Measurements from ENCODE around the gene PSMD1.

GRCh38 chr2:231172025-231172424, 115.4 kb downstream of the PSMD1 start:
- TF ChIP-seq CTCF (conservative IDR thresholded peaks at IDR 0.05; ENCODE audit: low read depth in 2 of 2): no peak
- no peak for TF ChIP-seq POLR2AphosphoS5 (IDR thresholded peaks at IDR 0.05; ENCODE audit: low read depth)
- no peak for TF ChIP-seq EZH2 (IDR thresholded peaks at IDR 0.05; ENCODE audit: low read depth, unreplicated experiment)
- no peak for TF ChIP-seq JUNB (IDR thresholded peaks at IDR 0.05; ENCODE audit: unreplicated experiment)
- no peak for TF ChIP-seq CREB1 (CRISPR knock-in tag; IDR thresholded peaks at IDR 0.05; ENCODE audit: low read depth)
- TF ChIP-seq ZNF114 (CRISPR knock-in tag; IDR thresholded peaks at IDR 0.05): no peak
- no peak for TF ChIP-seq REST (IDR thresholded peaks at IDR 0.05; ENCODE audit: unreplicated experiment)
- no peak for TF ChIP-seq EZH2phosphoT487 (IDR thresholded peaks at IDR 0.05; ENCODE audit: unreplicated experiment)
- TF ChIP-seq ZNF331 (CRISPR knock-in tag; IDR thresholded peaks at IDR 0.05; ENCODE audit: low read depth): no peak

Measured in GM23338 (cell line).